Ascending aorta (tissue), 2 donors: ENCODE data around the gene ZNF423. TPM values are rescaled to one million over a fixed set of nuclear protein-coding genes. Genes with fewer than 3 reads are reported as not detected.

Experiments used
- DNase-seq, 2 donors: peaks; one replicate each; pipeline ENCODE4 v3.0.0-alpha.2; 2019; ENCODE audit warnings: low spot score in 2 of 2
- H3K27ac ChIP-seq, 2 donors: fragments of 200-600 bp; sonication (generic); one replicate each; pipeline ENCODE4 v1.5.1; 2016 to 2017; ENCODE audit warnings: mild to moderate bottlenecking in 1 of 2
- H3K27me3 ChIP-seq: fragments of 200-600 bp; sonication (generic); one replicate; pipeline ENCODE4 v1.5.1; 2017
- H3K36me3 ChIP-seq, 2 donors: fragments of 200-600 bp; sonication (generic); one replicate each; pipeline ENCODE4 v1.5.1; 2016
- H3K4me1 ChIP-seq, 2 donors: fragments of 200-600 bp; sonication (generic); one replicate each; pipeline ENCODE4 v1.5.1; 2016 to 2017; ENCODE audit warnings: mild to moderate bottlenecking in 1 of 2
- H3K4me3 ChIP-seq, 2 donors: fragments of 200-600 bp; sonication (generic); one replicate each; pipeline ENCODE4 v1.5.1; 2016 to 2017; ENCODE audit warnings: mild to moderate bottlenecking in 1 of 2
- H3K9me3 ChIP-seq, 2 donors: fragments of 200-600 bp; sonication (generic); one replicate each; pipeline ENCODE4 v1.5.1; 2016
- intact Hi-C: fragments of 100-400 bp; cut with DNase I; formaldehyde crosslinking; loops from one replicate; pipeline ENCODE4 v1.15.1; 2023
- total RNA-seq: library from RNA; depleted of rRNA; stranded (reverse); fragments of >200 nt; gene quantifications from one replicate; pipeline ENCODE4 v1.1.0, GENCODE V29; 2016
- TF ChIP-seq, protein P1 (sequence below), 3 experiments: fragments of 200-600 bp in 2 of 3; fragments of 450-650 bp in 1 of 3; sonication (generic) in 2 of 3; IDR thresholded peaks; one replicate each; pipeline ENCODE4 v1.5.1; 2016 to 2019; ENCODE audit warnings: antibody characterized with exemption in 3 of 3, mild to moderate bottlenecking in 1 of 3, moderate library complexity in 1 of 3

ZNF423 gene
- total RNA-seq, 1 donor from 2014 or later: 42.9 TPM

DNA sequence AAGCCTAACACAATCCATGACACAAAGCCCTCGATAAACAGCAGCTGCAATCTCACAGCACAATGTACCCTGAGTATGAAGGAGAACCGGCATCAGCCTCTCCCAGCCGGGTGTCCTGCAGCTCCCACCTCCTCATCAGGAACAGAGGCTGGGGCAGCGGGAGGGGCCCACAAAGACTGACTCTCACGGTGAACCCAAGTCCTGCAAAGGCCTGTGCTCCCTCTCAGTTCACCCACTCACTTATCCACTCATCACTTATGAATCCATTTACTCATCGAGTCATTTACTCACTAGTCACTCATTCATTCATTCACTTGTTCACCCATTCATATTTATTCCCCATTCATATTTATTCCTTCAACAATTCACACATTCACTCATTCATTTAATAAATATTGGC, 11.6 kb downstream of the ZNF423 start:
- Histone ChIP-seq H3K36me3 (no peaks in the 10 kb centered on the region), H3K27me3 (no peaks in the 10 kb centered on the region), H3K27ac (no peak overlapping the region), H3K4me1 (peaks cover 0 to 1% of the 10 kb centered on the region in 2 donors), H3K4me3 (no peak overlapping the region), H3K9me3 (no peaks in the 10 kb centered on the region)
- intact Hi-C loops: no loop called here
- TF ChIP-seq, protein P1, sequence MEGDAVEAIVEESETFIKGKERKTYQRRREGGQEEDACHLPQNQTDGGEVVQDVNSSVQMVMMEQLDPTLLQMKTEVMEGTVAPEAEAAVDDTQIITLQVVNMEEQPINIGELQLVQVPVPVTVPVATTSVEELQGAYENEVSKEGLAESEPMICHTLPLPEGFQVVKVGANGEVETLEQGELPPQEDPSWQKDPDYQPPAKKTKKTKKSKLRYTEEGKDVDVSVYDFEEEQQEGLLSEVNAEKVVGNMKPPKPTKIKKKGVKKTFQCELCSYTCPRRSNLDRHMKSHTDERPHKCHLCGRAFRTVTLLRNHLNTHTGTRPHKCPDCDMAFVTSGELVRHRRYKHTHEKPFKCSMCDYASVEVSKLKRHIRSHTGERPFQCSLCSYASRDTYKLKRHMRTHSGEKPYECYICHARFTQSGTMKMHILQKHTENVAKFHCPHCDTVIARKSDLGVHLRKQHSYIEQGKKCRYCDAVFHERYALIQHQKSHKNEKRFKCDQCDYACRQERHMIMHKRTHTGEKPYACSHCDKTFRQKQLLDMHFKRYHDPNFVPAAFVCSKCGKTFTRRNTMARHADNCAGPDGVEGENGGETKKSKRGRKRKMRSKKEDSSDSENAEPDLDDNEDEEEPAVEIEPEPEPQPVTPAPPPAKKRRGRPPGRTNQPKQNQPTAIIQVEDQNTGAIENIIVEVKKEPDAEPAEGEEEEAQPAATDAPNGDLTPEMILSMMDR (IDR thresholded peaks at IDR 0.05): no peak
- DNase-seq: no peak

- intact Hi-C loops: no loop called here
These were observed 12.2 kb downstream of the ZNF423 start for GRCh38 chr16:49843758-49844157.

DNA sequence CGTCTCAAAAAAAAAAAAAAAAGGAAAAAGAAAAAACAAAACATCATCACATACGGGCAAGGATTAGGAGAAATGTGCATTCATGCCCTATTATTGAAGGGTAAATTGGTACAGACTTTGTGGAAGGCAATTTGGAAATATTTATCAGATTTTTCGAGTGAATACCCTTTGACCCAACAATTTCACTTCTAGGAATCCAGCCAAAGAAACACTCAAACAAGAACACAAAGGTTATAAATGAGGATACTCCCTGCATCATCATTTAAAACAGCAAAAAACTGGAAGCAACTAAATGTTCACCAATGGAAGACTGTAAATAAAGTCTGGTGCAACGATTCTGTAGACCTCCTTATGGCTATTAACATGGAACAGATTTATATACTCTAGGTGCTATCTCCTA, 12.9 kb downstream of the ZNF423 start:
- TF ChIP-seq, protein P1 (IDR thresholded peaks at IDR 0.05): no peak
- no peak overlapping the region for H3K27ac ChIP-seq
- H3K4me3 ChIP-seq: no peak overlapping the region
- H3K4me1 ChIP-seq: peaks cover 5 to 12% of the 10 kb centered on the region in 2 donors
- no peaks in the 10 kb centered on the region for H3K36me3 ChIP-seq
- intact Hi-C loops: no loop called here
- H3K9me3 ChIP-seq: no peaks in the 10 kb centered on the region
- H3K27me3 ChIP-seq: no peaks in the 10 kb centered on the region
- no peak for DNase-seq

More at GRCh38 chr16:49843758-49844157, 12.2 kb downstream of the ZNF423 start:
- Histone ChIP-seq H3K4me1 (peaks cover 0 to 7% of the 10 kb centered on the region in 2 donors), H3K36me3 (no peaks in the 10 kb centered on the region), H3K4me3 (no peak overlapping the region), H3K27ac (no peak overlapping the region), H3K27me3 (no peaks in the 10 kb centered on the region), H3K9me3 (no peaks in the 10 kb centered on the region)
- no peak for DNase-seq
- TF ChIP-seq, protein P1 (IDR thresholded peaks at IDR 0.05): no peak

GRCh38 chr16:49839017-49839825, 16.7 kb downstream of the ZNF423 start:
- Histone ChIP-seq H3K36me3 (no peaks in the 10 kb centered on the region), H3K27me3 (no peaks in the 10 kb centered on the region), H3K9me3 (no peaks in the 10 kb centered on the region), H3K4me3 (peak overlapping the region in 1 of 2 donors; percentile 56), H3K27ac (peak overlapping the region; percentile 22 to 60), H3K4me1 (peaks cover 34 to 47% of the 10 kb centered on the region in 2 donors)
- TF ChIP-seq, protein P1 (IDR thresholded peaks at IDR 0.05): no peak
- DNase-seq: no peak
- intact Hi-C loops: loop anchor here (5.0 to 10.0 kb wide), 3 partner anchors 52 to 906 kb away; partner anchors contain the start of gene CYLD

- Histone ChIP-seq H3K36me3 (no peaks in the 10 kb centered on the region), H3K4me3 (peak overlapping the region; percentile 37 to 56), H3K27me3 (no peaks in the 10 kb centered on the region), H3K9me3 (no peaks in the 10 kb centered on the region), H3K27ac (peak overlapping the region; percentile 22 to 60), H3K4me1 (peaks cover 40 to 54% of the 10 kb centered on the region in 2 donors)
- intact Hi-C loops: loop anchor here (5.0 to 10.0 kb wide), 3 partner anchors 51 to 906 kb away; partner anchors contain the start of gene CYLD
- TF ChIP-seq, protein P1 (IDR thresholded peaks at IDR 0.05): no peak
- DNase-seq: no peak
These were observed 17.4 kb downstream of the ZNF423 start for GRCh38 chr16:49838441-49839016.
